K562 (cell line): ENCODE data around the gene A4GALT.

Experiments used
- ETV5 ChIP-seq: sonication (generic); formaldehyde crosslinking; IDR thresholded peaks from 2 replicates; pipeline ENCODE4 v1.4.0; 2020; ENCODE audit warnings: low read depth, mild to moderate bottlenecking, missing genetic modification reagents
- GATA2 ChIP-seq: sonication (generic); formaldehyde crosslinking; IDR thresholded peaks from 2 replicates; pipeline ENCODE4 v1.4.0; 2020; ENCODE audit warnings: mild to moderate bottlenecking, missing genetic modification reagents
- IRF1 ChIP-seq: sonication (generic); formaldehyde crosslinking; IDR thresholded peaks from 2 replicates; pipeline ENCODE4 v1.8.0; 2022; ENCODE audit warnings: missing genetic modification reagents, mild to moderate bottlenecking, borderline replicate concordance
- KDM1A ChIP-seq, 2 experiments: fragments of 450-650 bp; IDR thresholded peaks; 2 replicates each; pipeline ENCODE4 v1.6.1; 2016; ENCODE audit warnings: mild to moderate bottlenecking in 2 of 2
- MED1 ChIP-seq: sonication (generic); formaldehyde crosslinking; IDR thresholded peaks from 2 replicates; pipeline ENCODE4 v1.8.1; 2023; ENCODE audit warnings: missing genetic modification reagents, borderline replicate concordance
- NFYB ChIP-seq: IDR thresholded peaks from 2 replicates; pipeline ENCODE4 v1.6.1; 2011; ENCODE audit warnings: mild to moderate bottlenecking, moderate library complexity; ENCODE audit not compliant: insufficient read length; ENCODE audit errors: extremely low read depth
- NR0B1 ChIP-seq: fragments of 450-650 bp; IDR thresholded peaks from one replicate; pipeline ENCODE4 v1.6.1; 2018; ENCODE audit warnings: mild to moderate bottlenecking, moderate library complexity; ENCODE audit not compliant: partially characterized antibody
- POLR2AphosphoS2 ChIP-seq: IDR thresholded peaks from 2 replicates; pipeline ENCODE4 v1.6.1; 2012; ENCODE audit warnings: low read length, improper control_type of control experiment
- TAF1 ChIP-seq: IDR thresholded peaks from 2 replicates; pipeline ENCODE4 v1.6.1; 2011; ENCODE audit warnings: mild to moderate bottlenecking, low read length, moderate library complexity; ENCODE audit not compliant: insufficient read depth, control insufficient read depth, severe bottlenecking; ENCODE audit errors: extremely low read depth
- TEAD4 ChIP-seq, 2 experiments: sonication (generic) in 1 of 2; formaldehyde crosslinking in 1 of 2; IDR thresholded peaks; 2 replicates each; pipeline versions ENCODE4 v1.6.1 to v1.8.0; 2012 to 2022; ENCODE audit warnings: borderline replicate concordance in 1 of 2, inconsistent platforms in 1 of 2, low read length in 1 of 2, mild to moderate bottlenecking in 1 of 2, missing genetic modification reagents in 1 of 2
- ZKSCAN3 ChIP-seq: fragments of 250-450 bp; sonication (Bioruptor Pico); IDR thresholded peaks from 2 replicates; pipeline ENCODE4 v1.4.0; 2020
- ZNF354B ChIP-seq: fragments of 250-450 bp; sonication (Bioruptor Pico); IDR thresholded peaks from 2 replicates; pipeline ENCODE4 v1.4.0; 2020
- ZNF408 ChIP-seq: fragments of 250-450 bp; sonication (Bioruptor Pico); IDR thresholded peaks from 2 replicates; pipeline ENCODE4 v1.4.0; 2020; ENCODE audit warnings: low read depth, mild to moderate bottlenecking, moderate library complexity

- no peak for TF ChIP-seq GATA2 (CRISPR knock-in tag)
- TF ChIP-seq ZNF408, result no peak
- TF ChIP-seq KDM1A (IDR thresholded peaks at IDR 0.05), result no peak
- TF ChIP-seq ZNF354B (CRISPR knock-in tag), result no peak
- TF ChIP-seq NR0B1, result no peak
- TF ChIP-seq TAF1, result no peak
- TF ChIP-seq TEAD4 (IDR thresholded peaks at IDR 0.05; ENCODE audit: low read length), result no peak
- no peak for TF ChIP-seq TEAD4 (CRISPR knock-in tag; IDR thresholded peaks at IDR 0.05; ENCODE audit: borderline replicate concordance)
- TF ChIP-seq IRF1 (CRISPR knock-in tag), result no peak
- TF ChIP-seq MED1 (CRISPR knock-in tag), result no peak
- TF ChIP-seq ETV5, result no peak
- no peak for TF ChIP-seq NFYB
- TF ChIP-seq ZKSCAN3 (CRISPR knock-in tag), result no peak
- no peak for TF ChIP-seq POLR2AphosphoS2
Observed at GRCh38 chr22:42708417-42708816, 12.3 kb downstream of the A4GALT start.
